K562 (cell line): Measurements from ENCODE around the gene CFP.

Source experiments
- CEBPB ChIP-seq: fragments of 450-650 bp; IDR thresholded peaks from 2 replicates; pipeline ENCODE4 v1.6.1; 2016; ENCODE audit warnings: missing genetic modification characterization, missing compliant biosample characterization
- LCOR ChIP-seq: sonication (generic); formaldehyde crosslinking; IDR thresholded peaks from 2 replicates; pipeline ENCODE4 v1.8.0; 2022; ENCODE audit warnings: mild to moderate bottlenecking, missing genetic modification reagents
- POLR2AphosphoS2 ChIP-seq: IDR thresholded peaks from 2 replicates; pipeline ENCODE4 v1.6.1; 2012; ENCODE audit warnings: low read length, improper control_type of control experiment
- PTRF ChIP-seq: fragments of 450-650 bp; IDR thresholded peaks from 2 replicates; pipeline ENCODE4 v1.6.1; 2016; ENCODE audit warnings: mild to moderate bottlenecking, missing genetic modification characterization, missing compliant biosample characterization
- ZNF407 ChIP-seq: fragments of 450-650 bp; IDR thresholded peaks from 2 replicates; pipeline ENCODE4 v1.6.1; 2016; ENCODE audit warnings: low read depth

DNA sequence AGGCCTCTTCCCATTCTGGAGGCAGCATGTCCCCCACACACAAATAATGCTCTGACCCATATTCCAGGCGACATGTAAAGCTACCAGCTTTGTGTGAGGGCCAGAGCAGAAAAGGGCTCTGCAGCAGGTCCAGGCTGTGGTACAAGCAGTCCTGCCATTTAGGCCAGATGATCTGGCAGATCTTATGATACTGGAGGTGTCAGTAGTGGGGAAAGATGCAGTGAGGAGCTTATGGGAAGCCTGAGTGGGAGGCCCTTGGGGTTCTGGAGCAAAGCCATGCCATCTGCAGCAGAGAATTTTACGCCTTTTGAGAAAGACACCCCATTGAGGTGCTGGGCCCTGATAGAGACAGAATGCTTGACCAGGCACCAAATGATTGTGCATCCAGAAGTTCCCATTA, 17.8 kb downstream of the CFP start:
- no peak for TF ChIP-seq POLR2AphosphoS2
- no peak for TF ChIP-seq PTRF (tag)
- no peak for TF ChIP-seq ZNF407
- no peak for TF ChIP-seq CEBPB (tag)
- TF ChIP-seq LCOR (CRISPR knock-in tag): no peak
